ENCODE results near the gene KCNS1. TPM values are rescaled to one million over a fixed set of nuclear protein-coding genes. Genes with fewer than 3 reads are reported as not detected.

The KCNS1 gene
- total and polyA plus RNA-seq, 8 donors = 0.04 to 1.3 (median 0.09) TPM; not detected in 1

GRCh38 chr20:45083127-45083526, 17.8 kb downstream of the KCNS1 start:
- intact Hi-C loops (cut with DNase I) = no loop called here
- DNase-seq = no peak
- no peaks in the 10 kb centered on the region for H3K4me1 ChIP-seq
- TF ChIP-seq, protein P1, sequence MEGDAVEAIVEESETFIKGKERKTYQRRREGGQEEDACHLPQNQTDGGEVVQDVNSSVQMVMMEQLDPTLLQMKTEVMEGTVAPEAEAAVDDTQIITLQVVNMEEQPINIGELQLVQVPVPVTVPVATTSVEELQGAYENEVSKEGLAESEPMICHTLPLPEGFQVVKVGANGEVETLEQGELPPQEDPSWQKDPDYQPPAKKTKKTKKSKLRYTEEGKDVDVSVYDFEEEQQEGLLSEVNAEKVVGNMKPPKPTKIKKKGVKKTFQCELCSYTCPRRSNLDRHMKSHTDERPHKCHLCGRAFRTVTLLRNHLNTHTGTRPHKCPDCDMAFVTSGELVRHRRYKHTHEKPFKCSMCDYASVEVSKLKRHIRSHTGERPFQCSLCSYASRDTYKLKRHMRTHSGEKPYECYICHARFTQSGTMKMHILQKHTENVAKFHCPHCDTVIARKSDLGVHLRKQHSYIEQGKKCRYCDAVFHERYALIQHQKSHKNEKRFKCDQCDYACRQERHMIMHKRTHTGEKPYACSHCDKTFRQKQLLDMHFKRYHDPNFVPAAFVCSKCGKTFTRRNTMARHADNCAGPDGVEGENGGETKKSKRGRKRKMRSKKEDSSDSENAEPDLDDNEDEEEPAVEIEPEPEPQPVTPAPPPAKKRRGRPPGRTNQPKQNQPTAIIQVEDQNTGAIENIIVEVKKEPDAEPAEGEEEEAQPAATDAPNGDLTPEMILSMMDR (IDR thresholded peaks at IDR 0.05) = no peak
- no peaks in the 10 kb centered on the region for H3K36me3 ChIP-seq
- no peaks in the 10 kb centered on the region for H3K9me3 ChIP-seq
- WGBS, 2 donors = 96 to 97% methylated on average over 1 of the region's 1 CpG
- no peak overlapping the region for H3K27ac ChIP-seq
- no peaks in the 10 kb centered on the region for H3K27me3 ChIP-seq
- no peak for ATAC-seq
- no peak for FAIRE-seq
- no peak overlapping the region for H3K4me3 ChIP-seq

DNA sequence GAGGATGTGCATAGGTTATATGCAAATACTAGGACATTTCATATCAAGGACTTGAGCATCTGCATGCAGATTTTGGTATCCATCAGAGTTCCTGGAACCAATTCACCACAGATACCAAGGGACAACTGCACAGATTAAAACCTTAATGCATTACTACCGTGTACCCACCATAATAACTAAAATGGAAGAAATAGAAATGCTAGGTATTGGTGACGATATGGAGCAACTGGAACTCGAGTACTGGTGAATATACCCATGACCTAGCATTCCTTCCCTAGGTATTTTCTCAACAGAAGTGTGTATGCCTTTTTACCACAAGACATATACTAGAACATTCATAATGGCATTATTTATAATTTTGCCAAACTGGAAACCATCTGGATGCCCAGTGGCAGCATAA, 18.5 kb downstream of the KCNS1 start:
- DNase-seq = no peak
- intact Hi-C loops (cut with DNase I) = no loop called here
- no peak for FAIRE-seq
- Histone ChIP-seq H3K27ac (no peak overlapping the region), H3K9me3 (no peaks in the 10 kb centered on the region), H3K4me1 (no peaks in the 10 kb centered on the region), H3K4me3 (no peak overlapping the region), H3K27me3 (no peaks in the 10 kb centered on the region), H3K36me3 (no peaks in the 10 kb centered on the region)
- WGBS, 2 donors = 97 to 98% methylated on average over 3 of the region's 3 CpGs
- no peak for ATAC-seq
- TF ChIP-seq, protein P1 (IDR thresholded peaks at IDR 0.05) = no peak

DNA sequence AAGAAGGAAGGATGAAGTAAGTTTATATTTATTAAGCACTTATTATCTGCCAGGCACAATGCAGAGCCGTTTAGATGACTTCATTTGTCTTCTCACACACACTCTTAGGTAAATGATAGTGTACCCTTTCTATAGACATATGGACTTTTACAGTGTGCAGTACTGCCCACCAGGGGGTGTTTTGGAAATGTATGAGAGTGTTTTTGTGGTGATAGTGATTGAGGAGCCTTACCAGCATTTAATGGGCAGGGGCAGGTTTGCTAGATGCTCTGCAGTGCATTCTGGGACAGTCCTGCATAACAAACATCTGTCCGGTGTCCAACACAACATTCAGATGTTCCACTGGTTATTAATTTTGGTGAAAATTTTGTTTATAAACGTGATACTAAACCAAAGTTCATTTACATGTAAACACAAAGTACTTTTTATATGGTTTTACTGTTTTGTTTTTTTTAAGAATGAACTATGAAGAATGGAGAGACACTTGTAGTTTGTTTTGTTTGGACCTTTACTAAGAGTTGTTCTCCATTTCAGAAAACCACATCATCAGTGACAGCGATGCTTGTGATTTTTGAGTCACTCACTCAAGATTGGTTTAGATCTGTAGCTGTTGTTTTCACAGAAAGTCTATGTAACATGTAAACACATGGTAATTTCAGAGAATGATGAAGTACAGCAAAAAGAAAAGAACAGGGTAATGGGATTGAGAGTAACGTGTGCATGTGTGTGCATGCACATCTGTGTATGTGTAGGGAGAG, 19.9 kb downstream of the KCNS1 start:
- no peak for ATAC-seq
- Histone ChIP-seq H3K27me3 (no peaks in the 10 kb centered on the region), H3K9me3 (no peaks in the 10 kb centered on the region), H3K36me3 (no peaks in the 10 kb centered on the region), H3K27ac (no peak overlapping the region), H3K4me3 (no peak overlapping the region), H3K4me1 (no peaks in the 10 kb centered on the region)
- WGBS, 2 donors = 81 to 84% methylated on average over 5 of the region's 5 CpGs
- FAIRE-seq = no peak
- intact Hi-C loops (cut with DNase I) = no loop called here
- DNase-seq = no peak
- TF ChIP-seq, protein P1 (IDR thresholded peaks at IDR 0.05) = no peak

GRCh38 chr20:45077559-45077958, 23.4 kb downstream of the KCNS1 start:
- Histone ChIP-seq H3K4me1 (no peaks in the 10 kb centered on the region), H3K9me3 (no peaks in the 10 kb centered on the region), H3K4me3 (no peak overlapping the region), H3K36me3 (no peaks in the 10 kb centered on the region), H3K27ac (no peak overlapping the region), H3K27me3 (no peaks in the 10 kb centered on the region)
- ATAC-seq (no peak), FAIRE-seq (no peak), DNase-seq (no peak)
- intact Hi-C loops (cut with DNase I) = no loop called here
- WGBS, 2 donors = 86 to 88% methylated on average over 3 of the region's 3 CpGs
- TF ChIP-seq, protein P1 (IDR thresholded peaks at IDR 0.05) = no peak

GRCh38 chr20:45073221-45073620, 27.7 kb downstream of the KCNS1 start:
- Histone ChIP-seq H3K27ac (no peak overlapping the region), H3K27me3 (no peaks in the 10 kb centered on the region), H3K4me3 (no peak overlapping the region), H3K9me3 (no peaks in the 10 kb centered on the region), H3K36me3 (no peaks in the 10 kb centered on the region), H3K4me1 (no peaks in the 10 kb centered on the region)
- intact Hi-C loops (cut with DNase I) = no loop called here
- FAIRE-seq = no peak
- no peak for DNase-seq
- no peak for ATAC-seq
- TF ChIP-seq, protein P1 (IDR thresholded peaks at IDR 0.05) = no peak
- WGBS, 2 donors = 88 to 91% methylated on average over 3 of the region's 3 CpGs
